ENCODE measurements around the gene ACTL7A.
"Not testable (repeated sequence)": the region's sequence is repeated elsewhere in the genome, so short reads cannot be mapped to it uniquely, and the experiment has no call there.

Gene ACTL7A

GRCh38 chr9:108861997-108862396 is at the start of gene ACTL7A:
TSS of gene ACTL7A (plus strand) at chr9:108862266. CDS start at chr9:108862323, 57 bp downstream.
- in situ Hi-C loops (cut with MboI; ENCODE audit: low sequenced_read_pairs), result no loop called here

GRCh38 chr9:108812396-108813025 is 49.6 kb upstream of the ACTL7A start:
- in situ Hi-C loops (cut with MboI; ENCODE audit: low sequenced_read_pairs), result no loop called here

GRCh38 chr9:108813951-108814601 is 48.0 kb upstream of the ACTL7A start:
- in situ Hi-C loops (cut with MboI; ENCODE audit: low sequenced_read_pairs), result no loop called here

GRCh38 chr9:108815156-108815555 is 46.9 kb upstream of the ACTL7A start:
- in situ Hi-C loops (cut with MboI; ENCODE audit: low sequenced_read_pairs), result no loop called here

GRCh38 chr9:108816037-108816436 is 46.0 kb upstream of the ACTL7A start:
- in situ Hi-C loops (cut with MboI; ENCODE audit: low sequenced_read_pairs), result no loop called here

GRCh38 chr9:108823829-108824228 is 38.2 kb upstream of the ACTL7A start:
- in situ Hi-C loops (cut with MboI; ENCODE audit: low sequenced_read_pairs), result no loop called here

- in situ Hi-C loops (cut with MboI; ENCODE audit: low sequenced_read_pairs), result no loop called here
Observed at GRCh38 chr9:108830272-108830671, 31.8 kb upstream of the ACTL7A start.

GRCh38 chr9:108831496-108832178 is 30.4 kb upstream of the ACTL7A start:
- in situ Hi-C loops (cut with MboI; ENCODE audit: low sequenced_read_pairs), result no loop called here

GRCh38 chr9:108832179-108832500 is 29.9 kb upstream of the ACTL7A start:
- in situ Hi-C loops (cut with MboI; ENCODE audit: low sequenced_read_pairs), result no loop called here

- in situ Hi-C loops (cut with MboI; ENCODE audit: low sequenced_read_pairs), result no loop called here
Observed at GRCh38 chr9:108834959-108835665, 27.0 kb upstream of the ACTL7A start.

GRCh38 chr9:108835831-108836230 is 26.2 kb upstream of the ACTL7A start:
- in situ Hi-C loops (cut with MboI; ENCODE audit: low sequenced_read_pairs), result no loop called here

- in situ Hi-C loops (cut with MboI; ENCODE audit: low sequenced_read_pairs), result no loop called here
Observed at GRCh38 chr9:108836319-108836718, 25.7 kb upstream of the ACTL7A start.

- in situ Hi-C loops (cut with MboI; ENCODE audit: low sequenced_read_pairs), result no loop called here
Observed at GRCh38 chr9:108836781-108837180, 25.3 kb upstream of the ACTL7A start.

- in situ Hi-C loops (cut with MboI; ENCODE audit: low sequenced_read_pairs), result no loop called here
Observed at GRCh38 chr9:108837530-108837929, 24.5 kb upstream of the ACTL7A start.

- in situ Hi-C loops (cut with MboI; ENCODE audit: low sequenced_read_pairs), result no loop called here
Observed at GRCh38 chr9:108838017-108838416, 24.0 kb upstream of the ACTL7A start.

GRCh38 chr9:108839561-108839960 is 22.5 kb upstream of the ACTL7A start:
- in situ Hi-C loops (cut with MboI; ENCODE audit: low sequenced_read_pairs), result not testable (repeated sequence)

- in situ Hi-C loops (cut with MboI; ENCODE audit: low sequenced_read_pairs), result loop anchor here (10.0 kb wide), 1 partner anchor 58 kb away; no protein-coding TSS in a partner anchor
Observed at GRCh38 chr9:108842610-108843295, 19.3 kb upstream of the ACTL7A start.

- in situ Hi-C loops (cut with MboI; ENCODE audit: low sequenced_read_pairs), result loop anchor here (10.0 kb wide), 1 partner anchor 60 kb away; no protein-coding TSS in a partner anchor
Observed at GRCh38 chr9:108844391-108844790, 17.7 kb upstream of the ACTL7A start.

GRCh38 chr9:108844856-108845255 is 17.2 kb upstream of the ACTL7A start:
- in situ Hi-C loops (cut with MboI; ENCODE audit: low sequenced_read_pairs), result loop anchor here (10.0 kb wide), 1 partner anchor 60 kb away; no protein-coding TSS in a partner anchor

- in situ Hi-C loops (cut with MboI; ENCODE audit: low sequenced_read_pairs), result loop anchor here (10.0 kb wide), 1 partner anchor 61 kb away; no protein-coding TSS in a partner anchor
Observed at GRCh38 chr9:108845507-108845906, 16.6 kb upstream of the ACTL7A start.

GRCh38 chr9:108845947-108846346 is 16.1 kb upstream of the ACTL7A start:
- in situ Hi-C loops (cut with MboI; ENCODE audit: low sequenced_read_pairs), result loop anchor here (10.0 kb wide), 1 partner anchor 61 kb away; no protein-coding TSS in a partner anchor
